Ishikawa (cell line): ENCODE results near the gene TENT5C.

Experiments
- CEBPB ChIP-seq: IDR thresholded peaks from 2 replicates; pipeline ENCODE4 v1.6.1; 2012
- EGR1 ChIP-seq: IDR thresholded peaks from 2 replicates; pipeline ENCODE4 v1.6.1; 2012
- EP300 ChIP-seq: IDR thresholded peaks from 2 replicates; pipeline ENCODE4 v1.6.1; 2012; ENCODE audit warnings: borderline replicate concordance
- FOXM1 ChIP-seq: IDR thresholded peaks from 2 replicates; pipeline ENCODE4 v1.6.1; 2012; ENCODE audit warnings: low read depth, borderline replicate concordance
- NFIC ChIP-seq: IDR thresholded peaks from 2 replicates; pipeline ENCODE4 v1.6.1; 2012
- RAD21 ChIP-seq: IDR thresholded peaks from 2 replicates; pipeline ENCODE4 v1.6.1; 2012; ENCODE audit warnings: low read depth
- TCF12 ChIP-seq: IDR thresholded peaks from 2 replicates; pipeline ENCODE4 v1.6.1; 2012; ENCODE audit warnings: low read depth
- USF1 ChIP-seq: IDR thresholded peaks from 2 replicates; pipeline ENCODE4 v1.6.1; 2012
- YY1 ChIP-seq: IDR thresholded peaks from 2 replicates; pipeline ENCODE4 v1.6.1; 2012; ENCODE audit warnings: low read depth
- TF ChIP-seq, protein P1 (sequence below): IDR thresholded peaks from 2 replicates; pipeline ENCODE4 v1.6.1; 2012; ENCODE audit warnings: low read depth, mild to moderate bottlenecking
- TF ChIP-seq, protein P2 (sequence below): IDR thresholded peaks from 2 replicates; pipeline ENCODE4 v1.6.1; 2012

GRCh38 chr1:117609471-117609911 lies 3.6 kb downstream of the TENT5C start:
- TF ChIP-seq RAD21 (no peak), YY1 (no peak), EGR1 (no peak), FOXM1 (no peak), CEBPB (no peak), TCF12 (no peak), EP300 (no peak), USF1 (no peak), NFIC (no peak)
- TF ChIP-seq, protein P1, sequence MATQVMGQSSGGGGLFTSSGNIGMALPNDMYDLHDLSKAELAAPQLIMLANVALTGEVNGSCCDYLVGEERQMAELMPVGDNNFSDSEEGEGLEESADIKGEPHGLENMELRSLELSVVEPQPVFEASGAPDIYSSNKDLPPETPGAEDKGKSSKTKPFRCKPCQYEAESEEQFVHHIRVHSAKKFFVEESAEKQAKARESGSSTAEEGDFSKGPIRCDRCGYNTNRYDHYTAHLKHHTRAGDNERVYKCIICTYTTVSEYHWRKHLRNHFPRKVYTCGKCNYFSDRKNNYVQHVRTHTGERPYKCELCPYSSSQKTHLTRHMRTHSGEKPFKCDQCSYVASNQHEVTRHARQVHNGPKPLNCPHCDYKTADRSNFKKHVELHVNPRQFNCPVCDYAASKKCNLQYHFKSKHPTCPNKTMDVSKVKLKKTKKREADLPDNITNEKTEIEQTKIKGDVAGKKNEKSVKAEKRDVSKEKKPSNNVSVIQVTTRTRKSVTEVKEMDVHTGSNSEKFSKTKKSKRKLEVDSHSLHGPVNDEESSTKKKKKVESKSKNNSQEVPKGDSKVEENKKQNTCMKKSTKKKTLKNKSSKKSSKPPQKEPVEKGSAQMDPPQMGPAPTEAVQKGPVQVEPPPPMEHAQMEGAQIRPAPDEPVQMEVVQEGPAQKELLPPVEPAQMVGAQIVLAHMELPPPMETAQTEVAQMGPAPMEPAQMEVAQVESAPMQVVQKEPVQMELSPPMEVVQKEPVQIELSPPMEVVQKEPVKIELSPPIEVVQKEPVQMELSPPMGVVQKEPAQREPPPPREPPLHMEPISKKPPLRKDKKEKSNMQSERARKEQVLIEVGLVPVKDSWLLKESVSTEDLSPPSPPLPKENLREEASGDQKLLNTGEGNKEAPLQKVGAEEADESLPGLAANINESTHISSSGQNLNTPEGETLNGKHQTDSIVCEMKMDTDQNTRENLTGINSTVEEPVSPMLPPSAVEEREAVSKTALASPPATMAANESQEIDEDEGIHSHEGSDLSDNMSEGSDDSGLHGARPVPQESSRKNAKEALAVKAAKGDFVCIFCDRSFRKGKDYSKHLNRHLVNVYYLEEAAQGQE = no peak
- TF ChIP-seq, protein P2, sequence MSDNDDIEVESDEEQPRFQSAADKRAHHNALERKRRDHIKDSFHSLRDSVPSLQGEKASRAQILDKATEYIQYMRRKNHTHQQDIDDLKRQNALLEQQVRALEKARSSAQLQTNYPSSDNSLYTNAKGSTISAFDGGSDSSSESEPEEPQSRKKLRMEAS = no peak
